Measurements from ENCODE around the gene P3H3.
A peak's percentile ranks its signal among the peaks of the same experiment; 100 is the strongest.
"Not testable (repeated sequence)": the region's sequence is repeated elsewhere in the genome, so short reads cannot be mapped to it uniquely, and the experiment has no call there.

P3H3 gene

DNA sequence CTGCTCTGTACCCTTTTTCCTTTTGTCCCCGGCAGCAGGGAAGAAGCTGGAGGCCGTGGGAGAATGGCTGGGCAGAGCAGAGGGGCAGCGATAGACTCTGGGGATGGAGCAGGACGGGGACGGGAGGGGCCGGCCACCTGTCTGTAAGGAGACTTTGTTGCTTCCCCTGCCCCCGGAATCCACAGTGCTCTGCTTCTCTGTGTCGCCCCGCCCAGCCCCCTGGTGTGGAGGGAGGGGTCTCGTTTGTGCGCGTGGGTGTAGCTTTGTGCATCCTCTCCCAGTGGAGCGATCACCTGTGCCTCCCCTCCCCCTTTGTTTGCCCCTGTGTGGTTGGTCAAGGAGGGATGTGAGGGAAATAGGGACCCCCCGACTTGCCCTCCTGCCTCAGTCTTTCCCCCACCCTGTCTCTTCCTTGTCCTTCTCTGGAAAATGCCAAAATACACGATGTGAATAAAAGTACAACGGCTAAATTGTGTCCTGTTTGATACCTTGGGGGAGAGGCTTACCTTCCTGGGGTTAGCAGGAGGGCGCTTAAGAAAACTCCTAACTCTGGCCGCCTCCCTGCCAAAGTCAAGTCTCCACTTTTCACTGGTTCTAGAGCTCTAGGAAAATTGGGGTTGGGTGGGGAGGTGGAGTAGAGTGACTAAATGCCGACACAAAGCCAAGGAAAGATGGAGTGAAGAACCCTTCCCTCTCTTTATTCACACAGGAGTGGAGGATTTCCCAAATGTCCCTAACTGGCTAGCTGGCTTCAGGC lies 38.1 kb downstream of the P3H3 start:
- Histone ChIP-seq H3K4me3 (peak overlapping the region; percentile 81), H3K27ac (peak overlapping the region; percentile 93 to 99)
- TF ChIP-seq, protein P1, sequence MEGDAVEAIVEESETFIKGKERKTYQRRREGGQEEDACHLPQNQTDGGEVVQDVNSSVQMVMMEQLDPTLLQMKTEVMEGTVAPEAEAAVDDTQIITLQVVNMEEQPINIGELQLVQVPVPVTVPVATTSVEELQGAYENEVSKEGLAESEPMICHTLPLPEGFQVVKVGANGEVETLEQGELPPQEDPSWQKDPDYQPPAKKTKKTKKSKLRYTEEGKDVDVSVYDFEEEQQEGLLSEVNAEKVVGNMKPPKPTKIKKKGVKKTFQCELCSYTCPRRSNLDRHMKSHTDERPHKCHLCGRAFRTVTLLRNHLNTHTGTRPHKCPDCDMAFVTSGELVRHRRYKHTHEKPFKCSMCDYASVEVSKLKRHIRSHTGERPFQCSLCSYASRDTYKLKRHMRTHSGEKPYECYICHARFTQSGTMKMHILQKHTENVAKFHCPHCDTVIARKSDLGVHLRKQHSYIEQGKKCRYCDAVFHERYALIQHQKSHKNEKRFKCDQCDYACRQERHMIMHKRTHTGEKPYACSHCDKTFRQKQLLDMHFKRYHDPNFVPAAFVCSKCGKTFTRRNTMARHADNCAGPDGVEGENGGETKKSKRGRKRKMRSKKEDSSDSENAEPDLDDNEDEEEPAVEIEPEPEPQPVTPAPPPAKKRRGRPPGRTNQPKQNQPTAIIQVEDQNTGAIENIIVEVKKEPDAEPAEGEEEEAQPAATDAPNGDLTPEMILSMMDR (IDR thresholded peaks at IDR 0.05) = no peak
- no peak for DNase-seq (ENCODE audit: low spot score)

DNA sequence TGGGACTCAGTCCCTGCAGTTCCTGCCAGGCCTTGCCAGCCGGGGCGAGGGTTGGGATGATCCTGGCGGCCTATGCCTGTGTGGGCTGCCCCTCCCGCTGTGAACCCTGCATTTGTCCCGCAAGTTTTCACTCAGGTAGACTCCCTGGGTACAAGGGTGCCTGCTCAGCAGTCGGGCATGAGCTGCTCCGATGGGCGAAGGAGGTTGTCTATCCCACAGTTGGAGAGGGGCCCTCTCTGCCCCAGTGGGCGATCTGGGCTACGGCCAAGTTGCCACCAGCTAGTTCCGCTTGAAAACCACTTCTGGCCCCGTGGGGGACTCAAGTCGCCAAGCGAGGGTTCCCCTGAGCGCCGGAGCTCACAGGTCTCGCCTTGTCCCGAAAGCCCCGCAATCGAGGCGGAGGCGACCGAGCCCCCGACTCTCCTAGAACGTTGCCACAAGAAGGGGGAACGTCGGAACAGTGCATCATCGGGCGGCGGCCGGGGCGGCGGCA lies 38.8 kb downstream of the P3H3 start:
- TF ChIP-seq, protein P1 (IDR thresholded peaks at IDR 0.05) = no peak
- peak; percentile 92 for DNase-seq (ENCODE audit: low spot score)
- H3K4me3 ChIP-seq = peak overlapping the region; percentile 81
- peak overlapping the region; percentile 93 to 99 for H3K27ac ChIP-seq

DNA sequence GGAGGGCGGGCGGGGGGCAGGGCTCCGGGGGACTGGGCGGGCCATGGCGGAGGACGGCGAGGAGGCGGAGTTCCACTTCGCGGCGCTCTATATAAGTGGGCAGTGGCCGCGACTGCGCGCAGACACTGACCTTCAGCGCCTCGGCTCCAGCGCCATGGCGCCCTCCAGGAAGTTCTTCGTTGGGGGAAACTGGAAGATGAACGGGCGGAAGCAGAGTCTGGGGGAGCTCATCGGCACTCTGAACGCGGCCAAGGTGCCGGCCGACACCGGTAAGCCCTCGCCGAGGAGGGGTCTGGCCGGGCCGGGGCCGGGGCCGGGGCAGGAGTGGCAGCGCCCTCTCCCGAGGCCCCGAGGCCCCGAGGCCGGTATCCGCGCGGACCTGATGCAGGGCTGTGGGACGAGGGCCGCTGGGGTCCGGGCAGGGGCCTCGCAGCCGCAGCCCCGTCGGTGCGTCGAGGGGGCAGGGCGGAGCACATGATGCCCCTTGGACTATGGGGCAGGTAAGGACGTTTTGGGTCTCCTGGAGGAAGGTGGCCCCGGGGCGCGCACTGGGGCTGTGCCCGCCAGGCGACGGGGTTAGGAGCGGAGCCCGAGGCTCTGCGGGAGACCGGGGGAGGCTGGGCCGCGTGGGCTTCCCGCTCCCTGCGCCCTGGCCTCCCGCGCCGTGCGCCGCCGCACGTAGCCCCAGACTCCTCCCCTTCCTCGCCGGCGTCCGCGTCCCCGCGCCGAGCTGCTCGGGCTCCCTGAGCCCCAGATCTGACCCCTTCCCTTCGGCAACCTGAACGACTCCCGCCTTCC lies 39.4 kb downstream of the P3H3 start, which contains the start of gene TPI1:
Gene TPI1, plus strand, starts transcription at position 119 of the 798 bp plus-strand sequence. Its CDS starts 36 bp downstream, at position 155.
- no peak for DNase-seq (ENCODE audit: low spot score)
- Histone ChIP-seq H3K4me3 (peak within 1 kb of the TSS; percentile 81), H3K27ac (peak within 1 kb of the TSS; percentile 93 to 99)
- TF ChIP-seq, protein P1 (IDR thresholded peaks at IDR 0.05) = no peak

DNA sequence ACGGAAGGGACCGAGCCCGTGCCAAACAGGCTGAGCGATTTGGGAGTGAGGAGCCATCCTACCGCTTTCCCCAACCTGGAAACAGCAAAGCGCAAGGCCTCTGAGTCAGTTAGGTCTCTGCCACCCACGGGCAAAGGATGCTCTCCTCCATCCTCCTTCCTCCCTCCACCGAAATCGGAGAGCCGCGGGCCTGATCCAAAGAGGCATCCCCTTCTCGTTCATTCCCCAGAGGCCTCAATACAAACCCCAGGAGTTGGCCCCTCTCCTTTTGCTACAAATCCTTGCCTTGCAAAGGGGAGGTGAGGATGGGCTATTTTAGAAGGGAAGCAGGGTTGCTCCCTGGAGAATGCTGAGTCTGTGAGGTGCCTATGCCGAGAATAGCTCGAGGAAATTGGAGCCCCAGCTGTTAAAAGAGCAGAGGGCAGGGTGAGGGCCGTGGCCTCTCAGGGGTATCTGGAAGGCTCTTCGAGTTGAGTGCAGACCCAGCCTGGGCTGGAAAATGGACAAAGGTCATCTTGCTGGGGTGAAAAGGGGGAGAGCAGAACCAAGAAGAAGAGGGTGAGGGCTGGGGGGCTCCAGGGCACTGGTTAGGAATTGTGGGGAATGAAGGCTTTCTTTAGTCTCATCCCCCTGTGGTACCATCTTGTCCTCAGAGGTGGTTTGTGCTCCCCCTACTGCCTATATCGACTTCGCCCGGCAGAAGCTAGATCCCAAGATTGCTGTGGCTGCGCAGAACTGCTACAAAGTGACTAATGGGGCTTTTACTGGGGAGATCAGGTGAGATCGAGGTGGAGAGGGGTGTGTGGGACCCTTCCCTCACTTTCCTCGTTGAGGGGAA lies 40.2 kb downstream of the P3H3 start:
- DNase-seq (ENCODE audit: low spot score) = no peak
- peak overlapping the region; percentile 93 to 99 for H3K27ac ChIP-seq
- H3K4me3 ChIP-seq = peak overlapping the region; percentile 81
- TF ChIP-seq, protein P1 (IDR thresholded peaks at IDR 0.05) = no peak

DNA sequence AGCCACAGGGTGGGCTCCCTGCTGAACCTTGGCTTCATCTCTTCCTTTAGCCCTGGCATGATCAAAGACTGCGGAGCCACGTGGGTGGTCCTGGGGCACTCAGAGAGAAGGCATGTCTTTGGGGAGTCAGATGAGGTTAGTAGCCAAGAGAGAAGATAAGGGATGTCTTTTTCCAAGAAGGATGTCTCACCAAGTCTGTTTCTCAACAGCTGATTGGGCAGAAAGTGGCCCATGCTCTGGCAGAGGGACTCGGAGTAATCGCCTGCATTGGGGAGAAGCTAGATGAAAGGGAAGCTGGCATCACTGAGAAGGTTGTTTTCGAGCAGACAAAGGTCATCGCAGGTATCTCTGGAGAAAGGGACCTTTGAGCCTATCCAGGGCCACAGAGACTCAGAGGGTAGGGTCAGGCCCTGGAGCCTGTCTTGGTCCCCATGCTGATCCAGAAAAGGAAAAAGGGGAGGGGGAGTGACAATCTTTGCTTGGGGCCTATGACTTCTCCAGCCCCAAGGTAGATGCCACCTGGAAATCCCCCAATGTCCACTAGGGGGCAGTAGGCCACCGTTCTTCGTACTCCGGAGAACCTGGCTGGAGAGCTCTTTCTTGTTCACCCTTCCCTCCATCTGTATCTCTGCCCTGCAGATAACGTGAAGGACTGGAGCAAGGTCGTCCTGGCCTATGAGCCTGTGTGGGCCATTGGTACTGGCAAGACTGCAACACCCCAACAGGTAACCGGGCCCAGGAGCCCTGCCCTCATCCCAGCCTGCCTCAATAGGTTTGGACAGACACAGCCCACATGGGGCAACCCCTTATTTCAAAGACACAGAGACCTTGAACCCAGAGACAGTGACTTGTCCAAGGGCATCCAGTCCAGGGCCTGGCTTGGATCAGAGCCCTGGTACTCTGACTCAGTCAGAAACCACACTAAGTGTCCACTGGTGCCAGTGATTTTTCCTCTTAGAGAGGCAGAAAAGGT lies 41.1 kb downstream of the P3H3 start:
- DNase-seq (ENCODE audit: low spot score) = no peak
- H3K4me3 ChIP-seq = peak overlapping the region; percentile 81
- H3K27ac ChIP-seq = peak overlapping the region in 1 of 2 donors; percentile 99
- TF ChIP-seq, protein P1 (IDR thresholded peaks at IDR 0.05) = peak; percentile 92

DNA sequence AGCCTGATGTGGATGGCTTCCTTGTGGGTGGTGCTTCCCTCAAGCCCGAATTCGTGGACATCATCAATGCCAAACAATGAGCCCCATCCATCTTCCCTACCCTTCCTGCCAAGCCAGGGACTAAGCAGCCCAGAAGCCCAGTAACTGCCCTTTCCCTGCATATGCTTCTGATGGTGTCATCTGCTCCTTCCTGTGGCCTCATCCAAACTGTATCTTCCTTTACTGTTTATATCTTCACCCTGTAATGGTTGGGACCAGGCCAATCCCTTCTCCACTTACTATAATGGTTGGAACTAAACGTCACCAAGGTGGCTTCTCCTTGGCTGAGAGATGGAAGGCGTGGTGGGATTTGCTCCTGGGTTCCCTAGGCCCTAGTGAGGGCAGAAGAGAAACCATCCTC lies 42.1 kb downstream of the P3H3 start:
- H3K27ac ChIP-seq = peak overlapping the region in 1 of 2 donors; percentile 99
- not testable (repeated sequence) for DNase-seq (ENCODE audit: low spot score)

More for the DNA sequence above, 42.1 kb downstream of the P3H3 start:
- H3K4me3 ChIP-seq = not testable (repeated sequence)

Measured in coronary artery (tissue), 2 donors.